Neural cell (in vitro differentiated cells): ENCODE measurements around the gene ERP27.

Experiments
- CTCF ChIP-seq: fragments of 450-650 bp; IDR thresholded peaks from 2 replicates; pipeline ENCODE4 v1.5.1; 2014; ENCODE audit warnings: antibody characterized with exemption, mild to moderate bottlenecking, moderate library complexity; ENCODE audit not compliant: poor library complexity, severe bottlenecking
- RAD21 ChIP-seq: fragments of 450-650 bp; conservative IDR thresholded peaks from 2 replicates; pipeline ENCODE4 v1.6.1; 2014; ENCODE audit warnings: antibody characterized with exemption, mild to moderate bottlenecking, moderate library complexity
- REST ChIP-seq: IDR thresholded peaks from 2 replicates; pipeline ENCODE4 v1.6.1; 2012; ENCODE audit warnings: borderline replicate concordance
- TAF1 ChIP-seq: IDR thresholded peaks from 2 replicates; pipeline ENCODE4 v1.6.1; 2012; ENCODE audit warnings: low read depth

- TF ChIP-seq RAD21: no peak
- no peak for TF ChIP-seq CTCF
- TF ChIP-seq TAF1: no peak
- no peak for TF ChIP-seq REST
Measured at GRCh38 chr12:14892726-14893505, 45.4 kb downstream of the ERP27 start.
